CD8-positive, alpha-beta memory T cell (primary cell): ENCODE measurements around the gene PGAP2. TPM values are rescaled to one million over a fixed set of nuclear protein-coding genes. Genes with fewer than 3 reads are reported as not detected.

Experiments used
- polyA plus RNA-seq: library from polyadenylated mRNA; unstranded; fragments of 300-500 nt; fragmentation: Illumina TruSeq; gene quantifications from one replicate; pipeline ENCODE4 v1.2.3, GENCODE V29; 2021
- total RNA-seq, 2 experiments: library from RNA; stranded (reverse); gene quantifications; one replicate each; pipeline ENCODE4 v1.2.3, GENCODE V29; 2021

The PGAP2 gene
- total and polyA plus RNA-seq, 3 experiments from 2014 or later, result 16.1 to 40.2 (median 38.9) TPM

Other genes with a start within 250 kb of the PGAP2 start
- gene ART5, start 166.6 kb upstream of the PGAP2 start, total RNA-seq, result not detected
- not detected for gene ART5, start 166.6 kb upstream of the PGAP2 start, polyA plus RNA-seq
- not detected for gene ART1, start 163.4 kb upstream of the PGAP2 start, total RNA-seq
- not detected for gene ART1, start 163.4 kb upstream of the PGAP2 start, polyA plus RNA-seq
- gene CHRNA10, start 137.2 kb upstream of the PGAP2 start, total RNA-seq, result 1 to 10 TPM; 1.1 to 1.6 TPM
- 0.10 TPM for gene CHRNA10, start 137.2 kb upstream of the PGAP2 start, polyA plus RNA-seq
- gene NUP98, start 11.0 kb upstream of the PGAP2 start, total RNA-seq, result 100 to 1,000 TPM; 101 to 105 TPM
- 49.0 TPM for gene NUP98, start 11.0 kb upstream of the PGAP2 start, polyA plus RNA-seq
- 100 to 1,000 TPM; 170 to 175 TPM for gene RHOG, start 32.4 kb downstream of the PGAP2 start, total RNA-seq
- gene RHOG, start 32.4 kb downstream of the PGAP2 start, polyA plus RNA-seq, result 229 TPM
- 10 to 100 TPM; 45.6 to 46.0 TPM for gene STIM1, start 47.1 kb downstream of the PGAP2 start, total RNA-seq
- 43.8 TPM for gene STIM1, start 47.1 kb downstream of the PGAP2 start, polyA plus RNA-seq